ENCODE results near the gene GRK5. TPM values are rescaled to one million over a fixed set of nuclear protein-coding genes. Genes with fewer than 3 reads are reported as not detected.

Gene GRK5
- total RNA-seq, 4 donors from 2014 or later = 9.2 to 27.3 (median 15.0) TPM

- Histone ChIP-seq H3K27me3 (no peaks in the 10 kb centered on the region), H3K27ac (peak overlapping the region in 2 of 3 donors; percentile 55 to 73), H3K9me3 (no peaks in the 10 kb centered on the region), H3K36me3 (no peaks in the 10 kb centered on the region), H3K4me3 (replicated peaks in 1 of 3) (no peak overlapping the region), H3K4me1 (peaks cover 70 to 77% of the 10 kb centered on the region in 2 donors)
- TF ChIP-seq CTCF (IDR thresholded peaks at IDR 0.05) (no peak), POLR2A (IDR thresholded peaks at IDR 0.05) (no peak)
- no peak for DNase-seq
- intact Hi-C loops (cut with DNase I) = no loop called here
- WGBS, 2 donors = 97% methylated on average over 3 to 4 of the region's 4 CpGs
These were observed 166.9 kb downstream of the GRK5 start for GRCh38 chr10:119374236-119374635.

GRCh38 chr10:119375574-119376272, 168.4 kb downstream of the GRK5 start:
- H3K4me1 ChIP-seq = peaks cover 55 to 71% of the 10 kb centered on the region in 2 donors
- WGBS, 2 donors = 50 to 53% methylated on average over 6 to 7 of the region's 7 CpGs
- H3K36me3 ChIP-seq = no peaks in the 10 kb centered on the region
- peak; percentile 79 to 87 for DNase-seq
- TF ChIP-seq POLR2A (IDR thresholded peaks at IDR 0.05) = peak in 1 of 2 donors; percentile 39
- TF ChIP-seq CTCF (IDR thresholded peaks at IDR 0.05) = no peak
- H3K27ac ChIP-seq = peak overlapping the region; percentile 34 to 73 (median 55)
- no peaks in the 10 kb centered on the region for H3K27me3 ChIP-seq
- intact Hi-C loops (cut with DNase I) = no loop called here
- no peak overlapping the region for H3K4me3 ChIP-seq (replicated peaks in 1 of 3)
- no peaks in the 10 kb centered on the region for H3K9me3 ChIP-seq

GRCh38 chr10:119377451-119377957, 170.1 kb downstream of the GRK5 start:
- intact Hi-C loops (cut with DNase I) = no loop called here
- Histone ChIP-seq H3K27ac (peak overlapping the region in 2 of 3 donors; percentile 41 to 72), H3K27me3 (no peaks in the 10 kb centered on the region), H3K36me3 (no peaks in the 10 kb centered on the region), H3K9me3 (no peaks in the 10 kb centered on the region), H3K4me1 (peaks cover 41 to 57% of the 10 kb centered on the region in 2 donors), H3K4me3 (replicated peaks in 1 of 3) (no peak overlapping the region)
- WGBS, 2 donors = 67 to 72% methylated on average over 4 of the region's 4 CpGs
- no peak for DNase-seq
- TF ChIP-seq CTCF (IDR thresholded peaks at IDR 0.05) (no peak), POLR2A (IDR thresholded peaks at IDR 0.05) (no peak)

GRCh38 chr10:119377958-119378736, 170.8 kb downstream of the GRK5 start:
- Histone ChIP-seq H3K27me3 (no peaks in the 10 kb centered on the region), H3K36me3 (no peaks in the 10 kb centered on the region), H3K27ac (peak overlapping the region in 2 of 3 donors; percentile 41 to 72), H3K9me3 (no peaks in the 10 kb centered on the region), H3K4me3 (replicated peaks in 1 of 3) (no peak overlapping the region), H3K4me1 (peaks cover 41 to 57% of the 10 kb centered on the region in 2 donors)
- 53 to 66% methylated on average over 27 to 28 of the region's 29 CpGs for WGBS, 2 donors
- DNase-seq = peak; percentile 89 to 92
- TF ChIP-seq POLR2A (IDR thresholded peaks at IDR 0.05) (no peak), CTCF (IDR thresholded peaks at IDR 0.05) (no peak)
- intact Hi-C loops (cut with DNase I) = no loop called here

GRCh38 chr10:119378737-119379067, 171.3 kb downstream of the GRK5 start:
- Histone ChIP-seq H3K27ac (peak overlapping the region in 2 of 3 donors; percentile 41 to 72), H3K27me3 (no peaks in the 10 kb centered on the region), H3K4me1 (peaks cover 41 to 56% of the 10 kb centered on the region in 2 donors), H3K36me3 (no peaks in the 10 kb centered on the region), H3K9me3 (no peaks in the 10 kb centered on the region), H3K4me3 (replicated peaks in 1 of 3) (no peak overlapping the region)
- intact Hi-C loops (cut with DNase I) = no loop called here
- TF ChIP-seq CTCF (IDR thresholded peaks at IDR 0.05) = no peak
- TF ChIP-seq POLR2A (IDR thresholded peaks at IDR 0.05) = no peak
- 96 to 98% methylated on average over 6 to 8 of the region's 8 CpGs for WGBS, 2 donors
- no peak for DNase-seq

Data from thyroid gland (tissue), 4 donors.